ENCODE data around the gene DPF3.

DNA sequence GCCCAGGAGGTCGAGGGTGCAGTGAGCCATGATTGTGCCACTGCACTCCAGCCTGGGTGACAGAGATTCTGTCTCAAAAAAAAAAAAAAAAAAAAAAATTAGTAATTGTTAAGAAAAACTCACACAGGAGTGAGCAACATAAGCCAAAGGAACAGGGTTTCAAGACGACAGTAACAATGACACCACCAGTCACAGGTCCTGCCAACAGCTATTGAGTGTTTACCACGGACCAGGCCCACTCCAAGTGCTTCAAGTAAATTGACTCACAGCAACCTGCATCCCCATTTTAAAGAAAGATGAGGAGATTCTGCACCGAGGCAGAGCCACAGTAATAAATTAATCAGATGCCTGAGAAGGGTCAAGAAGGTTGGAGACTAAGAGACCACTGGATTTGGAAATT, 194.5 kb downstream of the DPF3 start:
- TF ChIP-seq CTCF (IDR thresholded peaks at IDR 0.05) (no peak), EZH2 (IDR thresholded peaks at IDR 0.05; ENCODE audit: borderline replicate concordance, insufficient read depth, low read depth, low read length, poor library complexity, severe bottlenecking) (no peak)

All from B cell (primary cell).